NCI-H1694 treated with DMSO at 0.1 percent for 48 hours (cell line): Measurements from ENCODE around the gene IFIT5.
A peak's percentile ranks its signal among the peaks of the same experiment; 100 is the strongest.
"Not testable (repeated sequence)": the region's sequence is repeated elsewhere in the genome, so short reads cannot be mapped to it uniquely, and the experiment has no call there.

Experiments used
- DNase-seq: peaks from one replicate; lab custom pipeline; 2025; lab: John Stamatoyannopoulos, UW

The IFIT5 gene, protein sequence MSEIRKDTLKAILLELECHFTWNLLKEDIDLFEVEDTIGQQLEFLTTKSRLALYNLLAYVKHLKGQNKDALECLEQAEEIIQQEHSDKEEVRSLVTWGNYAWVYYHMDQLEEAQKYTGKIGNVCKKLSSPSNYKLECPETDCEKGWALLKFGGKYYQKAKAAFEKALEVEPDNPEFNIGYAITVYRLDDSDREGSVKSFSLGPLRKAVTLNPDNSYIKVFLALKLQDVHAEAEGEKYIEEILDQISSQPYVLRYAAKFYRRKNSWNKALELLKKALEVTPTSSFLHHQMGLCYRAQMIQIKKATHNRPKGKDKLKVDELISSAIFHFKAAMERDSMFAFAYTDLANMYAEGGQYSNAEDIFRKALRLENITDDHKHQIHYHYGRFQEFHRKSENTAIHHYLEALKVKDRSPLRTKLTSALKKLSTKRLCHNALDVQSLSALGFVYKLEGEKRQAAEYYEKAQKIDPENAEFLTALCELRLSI

DNA sequence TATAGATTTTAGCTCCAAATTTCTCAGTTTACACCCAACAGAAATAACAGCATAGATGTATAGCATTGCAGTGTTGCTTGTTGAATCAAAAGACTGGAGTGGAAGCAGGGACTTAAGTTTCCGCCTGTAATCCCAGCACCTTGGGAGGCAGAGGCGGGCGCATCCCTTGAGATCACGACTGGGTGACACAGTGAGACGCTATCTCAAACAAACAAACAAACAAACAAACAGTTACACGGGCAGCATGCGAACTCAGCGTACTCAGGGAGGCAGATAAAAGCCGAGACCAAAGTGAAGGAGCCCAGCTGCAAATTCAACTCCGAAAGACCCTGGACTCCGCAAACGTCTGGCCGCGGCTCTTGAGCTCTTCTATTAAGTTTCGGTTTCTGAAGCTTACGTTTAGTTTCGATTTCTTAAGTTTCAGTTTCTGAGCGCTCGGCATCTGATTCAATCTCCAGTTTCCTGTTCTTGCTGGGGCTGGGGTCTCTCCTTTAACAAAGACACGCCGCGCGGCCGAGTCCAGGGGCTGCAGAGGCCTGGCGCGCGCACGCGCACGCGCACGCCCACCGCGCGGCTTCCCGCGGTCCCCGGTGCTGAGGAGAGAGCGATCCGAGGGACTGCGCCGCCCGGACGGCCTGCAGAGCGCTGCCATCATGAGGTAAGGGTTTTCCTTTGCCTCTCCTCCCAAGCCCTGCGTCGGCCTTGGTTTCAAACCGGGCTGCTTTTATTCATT lies at the start of gene IFIT5:
IFIT5 (plus strand) TSS at position 423 of the 733 bp plus-strand sequence; CDS start at position 654, 231 bp downstream.
- peak; percentile 52 for DNase-seq

DNA sequence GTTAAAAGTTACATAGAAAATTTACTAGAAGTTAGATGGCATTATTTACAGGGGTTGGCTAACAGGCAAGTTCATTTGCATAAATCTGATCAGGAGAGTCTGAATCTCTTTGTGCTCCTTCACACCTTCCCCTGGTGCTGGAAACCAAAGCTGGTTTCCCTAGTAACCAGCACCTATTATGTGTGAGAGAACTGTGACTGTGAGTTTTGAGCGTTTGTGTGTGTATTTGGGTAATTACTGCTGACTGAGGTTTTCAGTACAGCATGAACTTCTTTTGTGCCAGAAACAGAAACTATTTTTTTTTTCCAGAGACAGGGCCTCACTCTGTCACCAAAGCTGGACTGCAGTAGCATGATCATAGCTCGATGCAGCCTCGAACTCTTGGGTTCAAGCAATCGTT lies 46.8 kb upstream of the IFIT5 start:
- DNase-seq = no peak

DNA sequence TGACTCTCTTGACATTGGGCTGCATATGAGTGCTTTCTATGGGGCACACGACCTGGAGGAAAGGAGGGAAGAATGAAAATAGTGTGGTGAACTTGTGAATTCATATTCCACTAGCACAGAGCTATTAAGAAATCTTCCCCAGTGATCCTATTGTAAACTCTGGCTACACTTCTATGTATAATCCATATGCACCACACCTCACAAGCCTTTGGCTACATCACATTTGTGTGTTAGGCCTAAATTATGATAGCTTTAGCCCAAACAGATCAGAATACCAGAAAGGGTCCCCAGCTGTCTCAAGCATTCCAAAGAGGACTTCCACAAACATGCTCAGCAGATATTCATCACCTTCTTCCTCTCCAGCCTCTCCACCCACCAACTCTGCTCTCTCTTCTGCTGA lies 46.2 kb upstream of the IFIT5 start:
- no peak for DNase-seq

DNA sequence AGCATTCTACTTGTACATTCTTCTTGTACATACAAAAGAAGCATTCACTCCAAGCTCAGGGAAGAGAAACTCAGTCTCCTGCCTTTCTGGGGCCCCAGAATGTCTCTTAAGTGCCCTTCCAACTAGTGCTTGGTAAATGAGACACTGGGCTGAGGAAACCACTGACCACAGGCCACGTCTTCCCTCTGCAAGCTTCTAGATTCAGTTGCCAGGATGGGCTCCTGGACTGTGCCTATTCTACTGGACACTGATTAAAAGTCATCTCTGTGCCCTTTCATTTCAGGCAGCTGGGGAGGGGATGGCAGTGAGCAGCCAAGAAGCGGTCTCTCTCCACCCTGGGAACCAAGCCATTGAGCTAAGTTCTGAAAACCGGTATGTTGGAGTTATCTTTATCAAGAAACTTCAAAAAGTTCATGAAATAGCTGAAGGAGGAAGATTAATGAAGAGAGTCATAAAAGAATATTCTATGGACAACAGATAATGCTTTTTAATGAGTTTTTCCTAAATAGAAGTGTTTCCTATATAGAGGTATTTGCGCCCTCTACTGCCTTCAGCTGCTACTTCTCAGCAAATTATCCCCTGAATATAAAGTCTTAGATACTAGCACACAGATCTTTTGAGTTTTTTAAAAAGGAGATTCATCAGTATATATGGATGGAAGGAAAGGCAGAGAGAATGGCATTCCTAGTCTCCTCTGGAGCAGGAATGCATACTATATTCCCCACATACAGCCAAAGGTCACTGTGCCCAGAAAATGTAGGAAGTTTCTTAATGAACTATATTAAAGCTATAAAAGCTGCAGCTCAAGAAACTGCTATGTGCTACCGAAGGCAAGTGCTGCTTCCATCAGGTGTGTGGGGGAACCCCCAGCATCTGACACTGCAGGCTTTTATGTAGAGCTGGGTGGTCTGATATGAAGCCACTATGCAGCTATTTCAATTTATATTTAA lies 44.9 kb upstream of the IFIT5 start:
- no peak for DNase-seq

DNA sequence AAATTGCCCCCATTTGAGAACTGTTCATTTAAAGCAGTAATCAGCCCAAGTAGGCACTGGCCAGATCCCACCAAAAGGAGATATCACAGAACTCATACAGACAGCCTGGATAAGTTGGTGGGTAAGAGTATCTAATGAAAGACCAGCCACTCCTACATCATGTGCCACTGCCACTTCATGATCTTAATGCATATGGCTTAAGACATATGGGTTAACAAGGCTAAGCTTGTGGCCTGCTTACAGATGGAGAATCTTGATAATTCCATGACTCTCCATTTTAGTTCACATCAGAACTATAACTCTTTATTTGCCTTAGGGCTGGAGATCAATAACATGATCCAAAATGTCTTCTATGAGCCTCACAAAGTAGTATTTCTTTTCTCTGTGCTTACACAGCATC lies 43.3 kb upstream of the IFIT5 start:
- DNase-seq = no peak

DNA sequence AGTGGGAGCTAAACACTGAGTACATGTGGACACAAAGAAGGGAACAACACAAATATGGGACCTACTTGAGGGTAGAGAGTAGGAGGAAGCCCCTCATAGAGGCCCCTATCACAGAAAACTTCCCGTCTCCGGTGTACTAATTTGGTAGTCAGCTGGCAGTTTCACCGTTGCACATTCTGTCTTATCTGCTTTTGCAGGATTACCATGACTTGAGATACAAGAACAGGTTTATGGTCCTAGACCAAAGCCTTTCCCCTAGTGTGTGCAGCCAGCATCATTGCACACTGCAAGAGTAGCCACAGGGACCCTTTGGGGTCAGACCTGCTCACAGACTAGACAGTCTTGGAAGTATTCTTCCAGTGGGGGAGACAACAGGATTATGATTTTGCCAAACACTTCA lies 42.4 kb upstream of the IFIT5 start:
- no peak for DNase-seq

DNA sequence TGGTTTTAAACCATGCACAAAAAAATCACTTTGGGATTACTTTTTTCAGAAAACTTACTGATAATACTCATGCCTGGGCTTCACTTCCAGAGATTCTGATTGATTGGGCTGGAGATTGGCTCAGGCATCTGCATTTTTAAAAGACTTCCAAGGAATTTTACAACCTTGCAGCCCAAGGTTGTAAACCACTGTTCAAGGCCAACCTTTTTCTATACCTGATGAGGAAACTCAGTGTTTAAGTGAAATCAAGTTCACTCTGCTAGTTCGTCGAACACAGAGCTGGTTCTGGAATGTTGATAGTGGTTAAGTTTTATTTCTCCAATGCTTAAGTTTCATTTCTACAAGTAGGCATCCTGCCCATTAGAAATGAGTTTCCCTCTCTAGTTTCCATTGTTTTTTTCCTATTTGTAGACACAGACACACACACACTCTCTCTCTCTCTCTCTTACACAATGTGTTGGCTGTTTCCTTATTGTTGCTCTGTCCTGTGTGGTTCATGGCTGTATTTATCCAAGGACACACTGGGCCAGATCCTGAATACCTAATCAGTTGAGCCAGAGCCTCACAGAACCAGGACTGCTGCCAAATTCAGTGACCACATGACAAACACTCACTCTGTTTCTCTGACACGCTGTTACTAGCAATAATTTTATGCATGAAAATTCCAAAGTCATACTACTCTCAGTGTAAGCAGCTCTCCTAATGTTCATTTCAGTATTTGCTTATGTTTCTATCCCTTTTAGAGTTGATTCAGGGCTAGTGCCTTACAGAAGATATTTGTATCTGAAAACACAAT lies 40.3 kb upstream of the IFIT5 start:
- no peak for DNase-seq

DNA sequence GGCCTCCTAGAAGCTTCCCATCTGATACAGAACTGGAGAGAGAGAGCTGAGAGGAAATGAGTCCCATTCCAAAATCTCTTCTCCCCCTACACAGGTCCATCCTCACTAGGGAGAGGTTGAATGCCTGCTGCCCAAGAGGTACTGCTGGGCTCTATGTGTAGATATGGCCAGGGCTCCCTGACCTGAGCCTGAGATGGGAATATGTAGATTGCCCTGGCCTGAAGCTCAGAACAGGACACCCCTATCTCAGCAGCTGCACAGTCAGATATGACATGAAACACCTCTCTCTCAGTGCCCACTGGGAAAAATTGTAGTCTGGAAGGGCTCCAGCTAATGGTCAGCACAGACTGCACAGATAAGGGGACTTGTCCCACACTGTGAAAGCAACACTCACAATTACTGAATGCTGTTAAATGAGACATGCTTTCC lies 39.6 kb upstream of the IFIT5 start:
- no peak for DNase-seq

DNA sequence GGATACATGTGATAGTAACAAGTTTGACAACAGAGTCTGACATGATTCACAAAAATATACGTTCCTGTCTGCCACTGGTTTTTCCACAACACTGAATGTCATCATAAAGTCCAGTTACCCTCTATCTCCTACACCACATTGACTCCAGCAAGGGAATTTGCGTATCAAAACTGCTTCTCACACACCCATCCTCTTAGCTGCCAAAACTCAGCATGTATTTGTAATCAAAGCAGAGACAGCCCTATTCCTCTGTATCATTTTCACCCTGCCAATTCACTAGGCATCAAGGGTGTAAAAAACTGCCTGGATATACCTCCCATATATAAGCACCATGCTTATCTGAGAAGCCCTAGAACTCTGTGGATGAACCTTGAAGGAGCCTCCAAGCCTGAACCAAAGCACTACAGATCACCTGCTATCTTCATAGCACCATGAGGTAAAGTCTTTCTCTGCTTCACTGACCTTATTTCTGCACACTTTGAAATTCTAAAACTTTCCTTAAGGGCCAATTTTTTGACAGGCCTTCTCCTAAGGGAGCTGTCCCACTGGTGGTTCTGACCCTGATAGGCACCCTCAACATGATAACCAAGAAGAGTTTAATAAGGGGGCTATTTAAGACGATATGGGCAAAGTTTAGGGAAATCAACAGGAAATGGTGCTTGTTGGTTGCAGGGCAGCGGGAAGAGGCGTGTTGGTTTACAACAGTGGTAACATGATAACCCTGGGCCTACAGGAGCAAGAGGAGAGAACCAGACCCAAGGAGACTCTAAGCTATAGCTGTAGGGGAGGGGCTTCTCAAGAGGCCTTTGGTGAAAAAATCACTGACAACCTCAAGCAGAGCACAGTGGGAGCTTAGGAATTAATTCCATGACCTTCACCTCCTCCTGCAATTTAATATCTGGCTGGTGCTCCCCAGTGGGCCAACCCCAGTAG lies 36.4 kb upstream of the IFIT5 start, which contains the start of gene IFIT1B:
IFIT1B (plus strand) TSS at position 352 of the 933 bp plus-strand sequence; CDS start at position 432, 80 bp downstream.
- DNase-seq = no peak

DNA sequence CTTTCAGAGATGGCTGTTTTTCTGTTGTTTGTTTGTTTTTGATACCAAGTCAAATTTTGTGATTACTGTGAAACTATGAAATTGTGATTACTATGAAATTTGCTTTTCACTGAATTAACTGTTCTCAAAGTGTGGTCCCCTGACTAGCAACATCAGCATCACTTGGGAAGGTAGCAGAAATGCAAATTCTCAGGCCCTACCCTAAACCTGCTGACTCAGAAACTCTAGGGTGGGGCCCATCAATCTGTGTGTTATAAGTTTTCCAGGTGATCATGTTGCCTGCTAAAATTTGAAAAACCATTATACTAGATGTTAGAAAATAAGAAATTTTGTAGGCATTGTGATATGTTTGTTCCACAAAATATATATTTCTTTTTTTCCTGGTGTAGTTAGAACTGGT lies 35.3 kb upstream of the IFIT5 start:
- DNase-seq = no peak

DNA sequence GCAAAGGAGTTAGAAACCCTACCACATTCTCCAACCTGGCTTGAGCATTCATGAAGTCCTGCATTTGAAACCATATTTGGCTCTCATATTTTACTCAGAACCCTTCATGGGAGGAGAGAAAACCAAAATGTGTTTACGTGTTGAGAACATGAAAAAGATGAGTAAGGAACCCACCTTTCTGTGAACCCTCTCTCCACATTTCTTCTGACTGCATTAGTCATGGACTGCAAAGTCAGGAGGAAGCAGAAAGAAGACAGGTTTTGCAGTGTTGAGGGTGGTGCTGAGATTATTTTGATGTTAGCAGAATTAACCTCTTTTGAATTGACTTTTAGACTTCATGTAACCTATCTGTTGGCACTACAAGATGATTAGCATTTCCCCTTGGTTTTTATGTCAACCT lies 31.6 kb upstream of the IFIT5 start:
- DNase-seq = no peak

DNA sequence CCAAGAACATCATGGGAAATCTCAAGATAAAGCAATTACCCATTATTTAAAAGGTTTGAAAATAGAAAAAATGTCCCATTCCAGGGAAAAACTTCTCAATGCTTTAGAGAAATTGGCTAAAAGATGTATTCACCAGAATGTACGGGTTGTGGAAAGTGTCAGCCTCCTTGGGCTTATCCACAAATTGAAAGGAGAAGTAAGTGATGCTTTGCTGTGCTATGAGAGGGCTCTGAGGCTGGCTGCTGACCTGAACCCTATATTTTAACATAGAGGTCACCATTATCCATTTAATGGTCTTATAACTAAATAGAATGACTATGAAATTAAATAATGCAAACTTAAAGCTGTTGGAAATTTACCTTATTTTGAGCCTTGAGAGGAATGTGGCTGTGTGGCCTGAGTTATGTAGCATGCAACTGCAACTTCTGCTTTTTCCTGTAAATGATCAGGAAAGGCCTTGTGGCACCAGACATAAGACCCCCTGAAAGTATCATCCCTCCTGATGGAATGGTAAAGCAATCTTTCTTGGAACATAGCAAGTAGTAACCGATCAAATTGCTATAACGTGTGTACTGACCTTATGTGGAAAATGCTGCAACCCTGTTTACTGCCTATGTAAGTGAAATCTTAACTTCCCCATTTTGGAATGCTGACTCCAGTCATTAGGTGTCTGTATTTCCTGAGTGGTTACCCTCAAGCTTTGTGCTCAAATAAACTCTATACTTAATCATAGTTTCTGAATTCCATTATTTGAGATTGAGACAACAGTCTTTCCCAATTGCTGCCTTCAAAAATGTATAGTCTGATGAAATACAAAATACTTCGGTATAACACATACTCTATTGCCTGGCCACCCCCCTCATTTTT lies 29.7 kb upstream of the IFIT5 start:
- DNase-seq = no peak

DNA sequence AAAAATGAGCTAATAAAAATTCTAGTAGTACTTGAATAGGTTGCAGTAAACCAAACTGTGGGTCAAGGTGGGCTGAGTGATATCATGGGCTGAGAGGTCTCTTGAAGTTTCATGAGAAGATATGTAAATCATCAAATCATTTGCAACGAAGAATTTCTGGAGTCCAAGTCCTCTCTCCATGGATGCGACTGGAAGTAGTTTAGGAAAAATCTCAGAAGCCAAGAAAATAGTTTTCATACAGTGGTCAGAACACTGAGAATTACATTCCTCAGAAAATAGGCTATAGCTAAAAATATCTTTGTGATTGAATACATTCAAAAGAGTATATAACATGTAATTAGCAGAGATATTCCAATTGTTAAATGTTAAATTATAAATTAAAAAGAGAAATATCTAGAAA lies 25.6 kb upstream of the IFIT5 start:
- no peak for DNase-seq

DNA sequence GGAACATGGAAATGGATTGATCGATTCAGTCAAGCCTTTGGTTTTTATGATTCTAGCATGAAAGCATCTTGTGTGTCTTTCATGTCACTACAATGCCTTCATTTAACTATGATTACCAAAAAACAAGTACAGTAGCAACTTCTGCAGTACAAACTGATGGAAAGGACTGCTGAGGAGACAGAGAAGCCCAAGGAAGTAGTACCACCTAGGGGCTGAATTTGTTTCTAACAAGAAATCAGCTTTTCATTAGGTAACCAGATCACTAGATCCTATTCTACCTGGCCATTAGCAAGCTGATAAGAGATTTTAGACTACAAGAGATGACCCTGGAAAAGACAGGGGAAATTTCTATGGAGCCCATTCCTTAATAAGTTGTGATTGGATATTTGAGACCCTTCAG lies 25.1 kb upstream of the IFIT5 start:
- peak; percentile 1 for DNase-seq

DNA sequence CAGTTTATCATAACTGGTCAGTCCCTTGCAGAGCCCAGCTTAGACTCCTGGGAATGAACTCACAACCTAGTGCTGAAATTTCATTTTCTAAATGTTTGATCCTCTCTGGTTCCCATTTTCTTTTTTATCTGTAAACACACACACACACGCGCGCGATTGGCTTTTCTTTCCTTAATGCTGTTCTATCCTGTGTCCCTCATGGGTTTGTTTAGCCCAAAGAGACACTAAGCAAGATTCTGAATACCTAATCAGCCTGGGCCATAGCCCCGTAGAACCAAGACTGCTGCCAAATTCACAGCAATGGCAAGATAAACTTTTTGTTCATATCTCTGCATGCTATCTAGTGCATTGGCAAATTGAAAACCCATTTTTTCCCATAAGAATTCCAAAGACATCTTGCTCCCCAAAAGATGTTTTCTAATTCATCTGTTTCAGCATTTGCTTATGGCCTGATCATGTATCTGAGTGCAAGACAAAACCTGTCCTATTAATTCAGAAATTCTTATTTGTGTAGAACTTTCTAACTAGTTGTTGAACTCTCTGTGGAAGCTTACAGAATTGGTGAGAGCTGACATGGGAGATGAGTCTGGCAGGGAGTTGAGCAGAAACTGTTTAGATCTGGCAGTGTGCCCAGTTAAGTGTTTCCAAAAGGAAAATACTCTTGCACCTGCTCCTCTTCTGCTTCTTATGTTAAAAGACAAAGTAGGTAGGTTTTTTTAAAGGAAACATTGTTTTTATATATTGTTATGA lies 23.7 kb upstream of the IFIT5 start:
- DNase-seq = peak; percentile 1

DNA sequence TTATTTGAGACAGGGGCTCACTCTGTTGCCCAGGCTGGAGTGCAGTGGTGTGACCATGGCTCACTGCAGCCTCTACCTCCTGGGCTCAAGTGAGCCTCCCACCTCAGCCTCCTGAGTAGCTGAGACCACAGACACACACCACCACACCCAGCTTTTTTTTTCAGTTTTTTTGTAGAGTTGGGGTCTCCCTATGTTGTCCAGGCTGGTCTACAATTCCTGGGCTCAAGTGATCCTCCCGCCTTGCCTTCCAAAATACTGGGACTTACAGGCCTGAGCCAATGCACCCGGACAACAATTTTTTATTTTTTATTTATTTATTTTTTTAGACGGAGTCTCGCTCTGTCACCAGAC lies 23.2 kb upstream of the IFIT5 start:
- DNase-seq = not testable (repeated sequence)

DNA sequence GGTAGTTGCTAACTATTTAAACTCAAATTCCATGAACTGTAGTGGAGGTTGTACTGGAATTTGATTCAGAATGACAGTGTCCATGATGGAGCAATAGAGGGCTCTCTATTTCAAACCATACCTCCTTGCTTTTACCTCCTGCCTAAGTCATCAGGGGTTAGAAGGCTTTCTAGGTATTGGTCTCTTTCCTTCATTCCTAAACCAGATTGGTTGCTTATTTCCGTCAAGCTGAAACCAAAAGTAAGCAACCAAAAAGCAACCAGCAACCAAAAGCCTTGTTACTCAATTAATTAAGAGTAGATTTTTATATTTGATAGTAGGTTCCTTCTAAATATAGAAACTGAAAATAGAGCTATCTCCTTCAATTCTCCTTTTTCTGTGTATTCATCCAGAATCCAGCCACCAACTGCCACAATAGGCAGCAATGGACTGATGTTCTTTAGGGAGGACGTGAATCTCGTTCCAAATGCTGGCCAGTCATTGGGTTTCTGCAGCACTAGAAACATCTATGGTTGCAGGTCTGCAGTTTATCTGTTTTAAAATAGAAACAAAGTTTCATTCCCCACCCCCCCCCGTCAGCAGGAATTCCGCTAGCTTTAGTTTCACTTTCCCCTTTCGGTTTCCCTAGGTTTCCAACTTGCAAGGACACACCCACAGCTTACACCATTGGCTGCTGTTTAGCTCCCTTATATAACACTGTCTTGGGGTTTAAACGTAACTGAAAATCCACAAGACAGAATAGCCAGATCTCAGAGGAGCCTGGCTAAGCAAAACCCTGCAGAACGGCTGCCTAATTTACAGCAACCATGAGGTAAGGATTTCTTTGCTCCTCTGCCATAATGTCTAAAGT lies 22.2 kb upstream of the IFIT5 start, which contains the start of gene IFIT1:
IFIT1 (plus strand) TSS at position 717 of the 850 bp plus-strand sequence; CDS start at position 807, 90 bp downstream.
- peak; percentile 15 for DNase-seq
